Spinal cord (tissue), 10 donors: ENCODE results near the gene CNTN1. TPM values are rescaled to one million over a fixed set of nuclear protein-coding genes. Genes with fewer than 3 reads are reported as not detected.

Source experiments
- DNase-seq, 6 donors: peaks; one replicate each; pipeline versions ENCODE4 v3.0.0 to v3.0.0-alpha.2; 2013 to 2015; ENCODE audit warnings: low spot score in 6 of 6, low read depth in 4 of 6
- H3K27ac ChIP-seq: one replicate; pipeline ENCODE4 v1.5.1; 2013; ENCODE audit warnings: low read depth, low read length, control low read depth
- H3K27me3 ChIP-seq: one replicate; pipeline ENCODE4 v1.6.1; 2013; ENCODE audit warnings: low read length; ENCODE audit not compliant: control insufficient read depth, insufficient read depth
- H3K36me3 ChIP-seq: one replicate; pipeline ENCODE4 v1.6.1; 2013; ENCODE audit warnings: low read length; ENCODE audit not compliant: control insufficient read depth, insufficient read depth
- H3K4me1 ChIP-seq: one replicate; pipeline ENCODE4 v1.6.1; 2013; ENCODE audit warnings: low read length; ENCODE audit not compliant: control insufficient read depth, insufficient read depth
- H3K4me3 ChIP-seq: one replicate; pipeline ENCODE4 v1.5.1; 2013; ENCODE audit warnings: low read depth, low read length, control low read depth
- H3K9me3 ChIP-seq: one replicate; pipeline ENCODE4 v1.6.1; 2013; ENCODE audit warnings: low read length; ENCODE audit not compliant: control insufficient read depth, insufficient read depth
- WGBS: methylation state at CpG from one replicate; pipeline ENCODE4 v1.1.5; 2013; ENCODE audit warnings: missing lambda C conversion rate; ENCODE audit not compliant: insufficient coverage; 5-methylcytosine and 5-hydroxymethylcytosine counted together
- polyA plus RNA-seq, 2 donors: library from polyadenylated mRNA; unstranded; fragments of 120-200 nt; gene quantifications; one replicate each; pipeline ENCODE4 v1.2.1, GENCODE V29; 2013; ENCODE audit not compliant: insufficient read length in 2 of 2
- total RNA-seq, 2 donors: library from RNA; depleted of rRNA in 1 of 2; stranded (reverse); fragments of 120-200 nt in 1 of 2; fragments of >200 nt in 1 of 2; gene quantifications; one replicate each; pipeline versions ENCODE4 v1.2.3 to v1.2.4, GENCODE V29; 2013 to 2014
- donor health status: healthy.

Gene CNTN1
- total and polyA plus RNA-seq, 4 donors = 278 to 745 (median 389) TPM

- no peaks in the 10 kb centered on the region for H3K4me1 ChIP-seq
- no CpG with 5 or more reads among the region's 2 CpGs for WGBS
Measured at GRCh38 chr12:40915172-40915571, 222.9 kb downstream of the CNTN1 start.

GRCh38 chr12:40917561-40917960 is 225.3 kb downstream of the CNTN1 start:
- Histone ChIP-seq H3K4me3 (no peak overlapping the region), H3K27me3 (no peaks in the 10 kb centered on the region), H3K9me3 (no peaks in the 10 kb centered on the region), H3K36me3 (no peaks in the 10 kb centered on the region), H3K4me1 (no peaks in the 10 kb centered on the region), H3K27ac (no peak overlapping the region)
- no peak for DNase-seq
- WGBS = 67% methylated on average over 1 of the region's 6 CpGs

More at GRCh38 chr12:40915172-40915571, 222.9 kb downstream of the CNTN1 start:
- Histone ChIP-seq H3K9me3 (no peaks in the 10 kb centered on the region), H3K27ac (no peak overlapping the region), H3K27me3 (no peaks in the 10 kb centered on the region), H3K4me3 (no peak overlapping the region), H3K36me3 (peaks cover 5% of the 10 kb centered on the region)
- DNase-seq = no peak

- peak in 4 of 6 donors; percentile 6 to 77 (median 30) for DNase-seq
- no CpG with 5 or more reads among the region's 2 CpGs for WGBS
- Histone ChIP-seq H3K36me3 (peaks cover 3% of the 10 kb centered on the region), H3K27me3 (no peaks in the 10 kb centered on the region), H3K4me3 (no peak overlapping the region), H3K9me3 (no peaks in the 10 kb centered on the region), H3K4me1 (no peaks in the 10 kb centered on the region), H3K27ac (no peak overlapping the region)
Measured at GRCh38 chr12:40921563-40922163, 229.4 kb downstream of the CNTN1 start.

- no peaks in the 10 kb centered on the region for H3K27me3 ChIP-seq
- H3K4me3 ChIP-seq = no peak overlapping the region
- H3K36me3 ChIP-seq = peaks cover 6% of the 10 kb centered on the region
- H3K27ac ChIP-seq = no peak overlapping the region
- no peaks in the 10 kb centered on the region for H3K4me1 ChIP-seq
- WGBS = 100% methylated on average over 1 of the region's 1 CpG
- no peaks in the 10 kb centered on the region for H3K9me3 ChIP-seq
- DNase-seq = no peak
Measured at GRCh38 chr12:40937891-40938290, 245.7 kb downstream of the CNTN1 start.

DNA sequence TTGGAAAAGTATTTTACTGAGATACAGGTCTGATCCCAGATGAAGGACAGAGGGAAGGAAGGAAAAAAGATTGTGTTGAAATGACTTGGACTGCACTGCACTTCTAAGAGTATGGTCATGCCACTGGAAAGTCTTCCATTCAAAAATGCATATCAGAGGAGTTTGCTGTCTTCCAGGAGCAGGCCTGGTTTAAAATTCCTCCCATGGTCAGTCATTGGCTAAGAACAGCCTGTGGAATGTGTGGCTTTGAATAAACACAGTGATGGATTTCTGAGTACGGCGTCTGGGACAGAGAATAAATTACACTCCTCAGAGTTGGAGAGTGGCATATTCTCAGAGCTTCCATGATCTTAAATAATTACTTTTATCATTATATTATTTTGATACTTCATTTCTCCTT is 250.1 kb downstream of the CNTN1 start:
- no peak for DNase-seq

GRCh38 chr12:40945772-40946171 is 253.5 kb downstream of the CNTN1 start:
- Histone ChIP-seq H3K9me3 (no peaks in the 10 kb centered on the region), H3K4me1 (no peaks in the 10 kb centered on the region), H3K27ac (no peak overlapping the region), H3K27me3 (no peaks in the 10 kb centered on the region), H3K36me3 (no peaks in the 10 kb centered on the region), H3K4me3 (no peak overlapping the region)
- no CpG with 5 or more reads among the region's 2 CpGs for WGBS
- no peak for DNase-seq

More for the DNA sequence above, 250.1 kb downstream of the CNTN1 start:
- WGBS = no CpG with 5 or more reads among the region's 2 CpGs
- no peak overlapping the region for H3K27ac ChIP-seq
- H3K27me3 ChIP-seq = no peaks in the 10 kb centered on the region
- H3K4me3 ChIP-seq = no peak overlapping the region
- peaks cover 3% of the 10 kb centered on the region for H3K36me3 ChIP-seq
- no peaks in the 10 kb centered on the region for H3K9me3 ChIP-seq
- no peaks in the 10 kb centered on the region for H3K4me1 ChIP-seq

DNA sequence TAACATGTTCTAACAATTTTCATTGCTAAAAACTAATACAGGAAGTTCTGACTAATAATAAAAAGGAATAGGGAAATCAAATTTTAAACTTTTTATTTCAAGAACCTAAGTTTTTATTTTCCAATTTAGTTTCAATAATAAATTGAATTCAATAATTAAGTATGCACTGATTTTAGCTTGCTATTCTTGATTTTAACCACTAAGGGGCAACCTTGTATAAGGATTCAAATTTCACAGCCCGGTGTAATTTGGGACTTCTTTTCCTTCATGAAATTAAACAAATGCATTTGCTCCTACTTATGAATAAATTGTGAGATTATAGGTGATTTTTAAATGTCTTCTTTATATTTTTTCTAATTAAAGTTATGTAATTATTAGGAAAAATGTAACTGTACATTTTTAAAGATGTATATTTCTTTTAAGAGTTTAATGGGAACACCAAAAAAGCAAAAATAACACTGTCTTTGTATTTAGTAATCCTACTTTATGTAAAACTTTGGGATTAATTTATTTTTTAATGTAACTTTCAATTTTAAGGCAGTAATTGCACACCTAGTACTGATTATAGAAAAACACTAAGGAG is 254.5 kb downstream of the CNTN1 start:
- Histone ChIP-seq H3K27ac (no peak overlapping the region), H3K9me3 (no peaks in the 10 kb centered on the region), H3K4me1 (no peaks in the 10 kb centered on the region), H3K27me3 (no peaks in the 10 kb centered on the region), H3K36me3 (no peaks in the 10 kb centered on the region), H3K4me3 (no peak overlapping the region)
- no CpG with 5 or more reads among the region's 1 CpG for WGBS
- DNase-seq = peak in 5 of 6 donors; percentile 24 to 86 (median 29)

GRCh38 chr12:40947797-40948196 is 255.6 kb downstream of the CNTN1 start:
- no peak overlapping the region for H3K4me3 ChIP-seq
- no peaks in the 10 kb centered on the region for H3K36me3 ChIP-seq
- no peak overlapping the region for H3K27ac ChIP-seq
- H3K9me3 ChIP-seq = no peaks in the 10 kb centered on the region
- no peaks in the 10 kb centered on the region for H3K27me3 ChIP-seq
- H3K4me1 ChIP-seq = no peaks in the 10 kb centered on the region
- WGBS = no CpG with 5 or more reads among the region's 2 CpGs
- DNase-seq = no peak

DNA sequence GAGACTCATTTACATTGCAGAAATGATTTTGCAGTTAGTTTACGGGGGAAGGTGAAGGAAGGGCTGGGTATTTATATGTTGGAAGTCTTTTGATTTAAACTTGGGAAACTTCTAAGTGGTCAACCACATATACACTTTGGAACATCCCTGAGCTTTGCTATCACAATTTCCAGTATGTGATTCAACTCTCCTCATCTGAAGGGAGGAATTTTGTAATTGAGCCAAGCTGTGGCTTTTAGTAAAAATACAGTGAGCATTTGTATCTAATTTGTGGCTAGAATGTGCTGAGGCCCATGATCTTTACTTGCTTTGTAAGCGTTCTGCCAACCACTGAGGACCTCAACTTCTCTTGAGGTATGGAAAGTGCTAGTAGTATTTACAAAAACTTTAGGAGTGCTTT is 260.8 kb downstream of the CNTN1 start:
- H3K4me1 ChIP-seq = no peaks in the 10 kb centered on the region
- no peaks in the 10 kb centered on the region for H3K36me3 ChIP-seq
- H3K4me3 ChIP-seq = no peak overlapping the region
- DNase-seq = no peak
- H3K9me3 ChIP-seq = no peaks in the 10 kb centered on the region
- no peak overlapping the region for H3K27ac ChIP-seq
- H3K27me3 ChIP-seq = no peaks in the 10 kb centered on the region
- WGBS = no CpG with 5 or more reads among the region's 2 CpGs

GRCh38 chr12:40957417-40957816 is 265.2 kb downstream of the CNTN1 start:
- Histone ChIP-seq H3K4me3 (no peak overlapping the region), H3K4me1 (no peaks in the 10 kb centered on the region), H3K27ac (no peak overlapping the region), H3K27me3 (no peaks in the 10 kb centered on the region), H3K36me3 (no peaks in the 10 kb centered on the region), H3K9me3 (no peaks in the 10 kb centered on the region)
- no CpG with 5 or more reads among the region's 1 CpG for WGBS
- no peak for DNase-seq
